Hair follicle dermal papilla cell (primary cell): Measurements from ENCODE around the gene WNK4. TPM values are rescaled to one million over a fixed set of nuclear protein-coding genes. Genes with fewer than 3 reads are reported as not detected.

Experiments used
- small RNA-seq: library from RNA; depleted of rRNA; stranded (forward); fragments of <200 nt; gene quantifications from one replicate; pipeline ENCODE3, GENCODE V24; 2012
- total RNA-seq: library from RNA; depleted of rRNA; stranded (reverse); fragments of >200 nt; gene quantifications from 2 replicates; pipeline ENCODE4 v1.2.3, GENCODE V29; 2012

The WNK4 gene
- total RNA-seq, result under 0.01 TPM in 1 of 2 replicates, not detected in the other

GRCh38 chr17:42779936-42780850, at the start of gene WNK4:
WNK4 (plus strand) TSS chr17:42780610; CDS start chr17:42780699, 89 bp downstream.

GRCh38 chr17:42744806-42745617, 35.4 kb upstream of the WNK4 start, which contains the start of gene EZH1:
EZH1 (minus strand) TSS chr17:42745040; CDS start chr17:42728941, 16,099 bp downstream.

DNA sequence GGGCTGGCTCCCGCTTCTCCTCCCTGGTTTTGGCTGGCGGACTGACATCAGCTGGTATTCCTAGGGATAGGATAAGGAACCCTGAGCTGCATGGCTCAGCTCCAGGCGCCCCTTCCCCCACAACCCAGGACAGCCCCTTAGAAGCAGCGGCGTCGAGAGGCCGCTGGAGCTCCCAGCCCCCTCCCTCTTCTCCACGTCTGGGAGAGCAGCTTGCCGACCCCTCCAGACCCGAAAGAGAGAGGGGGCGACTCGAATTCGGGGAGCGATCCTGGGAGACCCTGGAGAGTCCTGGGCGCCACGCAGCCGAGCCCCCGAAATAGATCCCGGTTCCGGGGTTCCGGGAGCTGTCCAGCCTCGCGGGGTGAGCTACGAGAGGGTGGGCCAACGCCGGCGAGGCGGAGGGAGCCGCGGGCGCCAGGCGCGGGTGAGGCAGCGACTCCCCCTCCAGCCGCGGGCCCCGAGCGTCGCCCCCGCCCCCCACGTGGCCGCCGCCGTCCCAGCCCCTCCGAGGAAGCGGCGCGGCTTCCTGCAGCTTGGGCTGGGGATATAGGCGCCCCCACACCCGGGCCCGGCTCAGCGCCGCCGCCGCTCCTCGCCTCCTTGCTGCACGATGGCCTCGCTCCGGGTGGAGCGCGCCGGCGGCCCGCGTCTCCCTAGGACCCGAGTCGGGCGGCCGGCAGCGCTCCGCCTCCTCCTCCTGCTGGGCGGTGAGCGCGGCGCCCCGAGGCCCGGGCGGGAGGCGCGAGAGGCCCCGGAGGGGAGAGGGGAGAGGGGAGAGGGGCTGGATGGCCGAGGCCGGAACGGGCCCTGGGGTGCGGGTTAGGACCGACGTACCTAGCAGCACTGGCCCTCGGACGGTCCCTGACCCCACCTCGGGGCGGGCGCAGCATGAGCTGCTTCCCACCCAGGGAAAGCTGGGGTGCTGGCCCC, 19.5 kb upstream of the WNK4 start, which contains the start of gene RAMP2:
TSS of gene RAMP2 (plus strand) at position 576 of the 930 bp plus-strand sequence. CDS start at position 611, 35 bp downstream.

DNA sequence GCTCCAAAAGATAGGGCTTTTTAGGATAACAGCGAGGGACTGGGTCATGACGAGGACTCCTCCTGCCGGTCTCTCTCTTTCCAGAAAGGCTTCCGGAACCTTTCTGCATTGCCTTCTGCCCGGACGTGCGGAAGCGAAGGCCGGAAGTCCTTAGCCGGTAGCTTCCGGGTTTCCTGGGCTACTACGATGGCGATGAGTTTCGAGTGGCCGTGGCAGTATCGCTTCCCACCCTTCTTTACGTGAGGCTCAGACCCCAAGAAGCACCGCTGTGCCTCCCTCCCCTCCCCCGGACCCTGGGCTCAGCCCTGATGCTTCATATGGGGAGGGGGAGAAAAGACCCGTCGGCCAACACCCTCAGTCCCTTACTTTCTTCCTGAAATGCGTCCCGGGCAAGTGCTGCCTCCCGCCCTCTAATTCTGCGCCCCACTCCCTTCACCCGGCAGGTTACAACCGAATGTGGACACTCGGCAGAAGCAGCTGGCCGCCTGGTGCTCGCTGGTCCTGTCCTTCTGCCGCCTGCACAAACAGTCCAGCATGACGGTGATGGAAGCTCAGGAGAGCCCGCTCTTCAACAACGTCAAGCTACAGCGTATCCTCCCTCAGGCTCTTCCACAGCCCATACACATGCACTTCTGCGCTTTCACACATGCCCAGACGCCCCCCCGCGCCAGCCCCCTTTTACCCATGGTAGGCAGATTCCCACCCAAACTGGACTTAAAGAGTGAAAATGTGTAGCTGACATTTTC, 6.9 kb upstream of the WNK4 start, which contains the start of gene VPS25:
TSS of gene VPS25 (plus strand) at position 160 of the 746 bp plus-strand sequence. CDS start at position 187, 27 bp downstream.

GRCh38 chr17:42798383-42799380, 18.3 kb downstream of the WNK4 start, which contains the start of the genes CNTD1 and COA3:
CNTD1 (plus strand) TSS chr17:42798861; CDS start chr17:42799068, 207 bp downstream.
COA3 (minus strand) TSS chr17:42798704; CDS start chr17:42798681, 23 bp downstream.

GRCh38 chr17:42832934-42833766, 52.7 kb downstream of the WNK4 start, which contains the start of gene PSME3:
PSME3 (plus strand) TSS chr17:42833397; CDS start chr17:42833632, 235 bp downstream.

DNA sequence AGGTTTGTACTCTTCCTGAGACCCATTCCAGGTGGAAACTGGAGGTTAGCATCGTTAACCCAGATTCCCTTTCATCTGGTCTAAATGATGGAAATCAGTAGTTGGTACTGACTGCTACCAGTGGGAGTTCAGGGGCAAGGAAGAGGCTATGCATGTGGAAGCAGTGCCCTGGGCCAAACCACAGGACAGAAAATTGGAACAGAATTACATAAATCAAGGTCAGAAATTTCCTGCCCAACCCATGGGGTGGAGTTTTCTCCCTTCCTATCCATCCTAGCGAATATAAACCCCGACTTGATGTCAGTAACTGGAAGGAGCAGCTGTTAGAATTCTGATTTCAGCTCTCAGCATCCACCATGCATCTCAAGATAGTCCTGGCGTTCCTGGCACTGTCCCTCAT, 63.9 kb downstream of the WNK4 start, which contains the start of gene AOC2:
TSS of gene AOC2 (plus strand) at position 310 of the 400 bp plus-strand sequence. CDS start at position 357, 47 bp downstream.

Small RNAs within 50 kb of the gene (small RNA-seq; reads per million reads assigned to genes)
- gene HMGN2P15, result not detected
- not detected for gene MIR6781

Other genes with a start within 250 kb of the WNK4 start
- gene NAGLU, start 244.4 kb upstream of the WNK4 start, total RNA-seq, result 69.8 and 72.1 TPM in 2 replicates
- 0.12 and 0.81 TPM in 2 replicates for gene HSD17B1, start 227.7 kb upstream of the WNK4 start, total RNA-seq
- gene COASY, start 218.5 kb upstream of the WNK4 start, total RNA-seq, result 19.1 and 23.2 TPM in 2 replicates
- 45.7 and 54.4 TPM in 2 replicates for gene MLX, start 213.5 kb upstream of the WNK4 start, total RNA-seq
- gene PSMC3IP, start 202.9 kb upstream of the WNK4 start, total RNA-seq, result 0.97 and 1.3 TPM in 2 replicates
- gene RETREG3, start 171.2 kb upstream of the WNK4 start, total RNA-seq, result 116 and 136 TPM in 2 replicates
- gene TUBG1, start 170.9 kb upstream of the WNK4 start, total RNA-seq, result 29.9 and 35.2 TPM in 2 replicates
- 14.9 and 17.7 TPM in 2 replicates for gene TUBG2, start 121.3 kb upstream of the WNK4 start, total RNA-seq
- 22.0 and 24.5 TPM in 2 replicates for gene PLEKHH3, start 103.6 kb upstream of the WNK4 start, total RNA-seq
- 2.2 and 2.4 TPM in 2 replicates for gene CCR10, start 98.8 kb upstream of the WNK4 start, total RNA-seq
- 38.0 and 51.6 TPM in 2 replicates for gene CNTNAP1, start 98.1 kb upstream of the WNK4 start, total RNA-seq
- 32.9 and 37.8 TPM in 2 replicates for gene EZH1, start 35.6 kb upstream of the WNK4 start, total RNA-seq
- not detected in 2 replicates for gene RAMP2, start 19.4 kb upstream of the WNK4 start, total RNA-seq
- 40.2 and 46.8 TPM in 2 replicates for gene VPS25, start 7.2 kb upstream of the WNK4 start, total RNA-seq
- 38.1 and 48.7 TPM in 2 replicates for gene COA3, start 18.1 kb downstream of the WNK4 start, total RNA-seq
- not detected in 2 replicates for gene CNTD1, start 18.3 kb downstream of the WNK4 start, total RNA-seq
- 74.4 and 81.3 TPM in 2 replicates for gene BECN1, start 43.7 kb downstream of the WNK4 start, total RNA-seq
- 79.7 and 83.1 TPM in 2 replicates for gene PSME3, start 52.8 kb downstream of the WNK4 start, total RNA-seq
- gene AOC2, start 64.0 kb downstream of the WNK4 start, total RNA-seq, result 0.73 and 1.3 TPM in 2 replicates
- gene AOC3, start 70.6 kb downstream of the WNK4 start, total RNA-seq, result under 0.01 TPM in 1 of 2 replicates, not detected in the other
- not detected in 2 replicates for gene G6PC1, start 120.2 kb downstream of the WNK4 start, total RNA-seq
- gene AARSD1, start 183.8 kb downstream of the WNK4 start, total RNA-seq, result 15.3 and 16.4 TPM in 2 replicates
- gene PTGES3L, start 199.5 kb downstream of the WNK4 start, total RNA-seq, result not detected in 2 replicates
- 10.8 and 13.3 TPM in 2 replicates for gene RUNDC1, start 200.0 kb downstream of the WNK4 start, total RNA-seq
- 404 and 600 TPM in 2 replicates for gene RPL27, start 217.8 kb downstream of the WNK4 start, total RNA-seq
- 69.8 and 71.7 TPM in 2 replicates for gene IFI35, start 226.2 kb downstream of the WNK4 start, total RNA-seq
- gene VAT1, start 241.8 kb downstream of the WNK4 start, total RNA-seq, result 357 and 482 TPM in 2 replicates
- 0.32 and 0.49 TPM in 2 replicates for gene RND2, start 244.6 kb downstream of the WNK4 start, total RNA-seq